HUDEP-2 (cell line): ENCODE measurements around the gene SNAPIN.

Source experiments
- DNase-seq, 76 experiments: peaks; one replicate each; lab custom pipeline; 2025; ENCODE audit not compliant: unreplicated experiment in 76 of 76; lab: John Stamatoyannopoulos, UW

Gene SNAPIN, protein sequence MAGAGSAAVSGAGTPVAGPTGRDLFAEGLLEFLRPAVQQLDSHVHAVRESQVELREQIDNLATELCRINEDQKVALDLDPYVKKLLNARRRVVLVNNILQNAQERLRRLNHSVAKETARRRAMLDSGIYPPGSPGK

GRCh38 chr1:153658400-153659174 is at the start of gene SNAPIN:
Gene SNAPIN (plus strand): TSS chr1:153658703. CDS start chr1:153658744, 41 bp downstream.
- peak in 75 of 76 experiments; percentile 28 to 98 (median 83) for DNase-seq

GRCh38 chr1:153608742-153609584 is 49.5 kb upstream of the SNAPIN start:
- peak in 26 of 76 experiments; percentile 14 to 58 (median 30) for DNase-seq

DNA sequence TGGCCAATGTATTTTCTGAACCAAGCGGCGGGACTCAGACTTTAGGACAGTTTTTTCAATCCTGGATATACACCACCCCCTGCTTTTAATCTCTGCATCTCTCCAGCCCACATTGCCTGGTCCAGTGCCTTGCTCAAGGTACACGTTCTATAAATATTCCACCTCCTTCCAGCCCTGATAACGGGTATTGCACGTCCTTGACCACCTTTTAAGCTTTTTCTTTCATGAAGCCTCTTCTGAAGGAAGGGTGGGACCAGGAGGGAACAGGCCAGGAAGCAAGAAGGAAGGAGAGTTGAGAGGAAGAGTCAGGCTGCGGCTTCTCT is 49.0 kb upstream of the SNAPIN start:
- DNase-seq: no peak

DNA sequence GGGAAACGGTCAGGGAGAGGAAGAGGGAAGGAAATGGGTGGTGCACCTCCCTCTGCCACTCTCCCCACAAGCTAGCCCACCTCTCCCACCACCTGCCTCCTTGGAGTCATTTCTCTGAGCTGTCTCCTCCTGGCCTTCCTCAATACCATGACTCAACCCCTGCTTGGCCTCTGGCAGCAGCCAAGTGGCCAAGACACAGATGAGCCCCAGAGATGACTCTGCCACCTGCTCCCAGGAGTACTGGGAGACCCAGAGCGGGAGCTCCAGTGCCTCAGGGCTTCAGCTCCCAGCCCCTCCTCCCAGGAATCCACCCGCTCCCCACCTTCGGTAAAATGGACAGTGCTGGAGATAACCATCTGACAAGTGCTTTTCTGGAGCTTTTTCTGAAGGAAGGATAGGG is 48.2 kb upstream of the SNAPIN start:
- DNase-seq: peak in 1 of 76 experiments; percentile 7

DNA sequence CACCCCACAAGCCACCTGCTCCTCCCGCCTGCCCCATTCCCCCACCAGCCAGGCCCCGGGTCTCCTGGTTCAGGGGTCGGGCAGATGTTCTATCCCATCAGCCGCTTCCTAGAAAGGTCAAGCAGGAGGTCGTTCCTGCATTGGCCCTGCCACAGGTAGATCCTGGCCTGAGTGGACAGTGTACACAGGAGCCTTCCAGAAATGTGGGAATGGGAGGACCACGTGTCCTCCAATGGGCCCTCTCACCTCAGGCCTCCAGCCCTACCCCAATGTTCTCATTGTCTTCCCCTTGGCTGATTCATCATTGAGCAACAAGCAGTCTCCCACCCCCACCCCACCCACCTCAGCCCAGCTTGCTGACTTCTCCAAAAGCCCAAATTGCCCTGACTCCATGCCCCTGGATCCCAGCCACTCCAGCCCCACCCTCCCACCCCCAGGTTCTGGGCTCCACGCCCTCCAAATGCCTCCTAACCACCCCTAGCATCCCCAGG is 47.6 kb upstream of the SNAPIN start:
- no peak for DNase-seq

GRCh38 chr1:153611356-153611755 is 47.1 kb upstream of the SNAPIN start:
- no peak for DNase-seq

GRCh38 chr1:153612111-153612754 is 46.3 kb upstream of the SNAPIN start:
- DNase-seq: no peak

DNA sequence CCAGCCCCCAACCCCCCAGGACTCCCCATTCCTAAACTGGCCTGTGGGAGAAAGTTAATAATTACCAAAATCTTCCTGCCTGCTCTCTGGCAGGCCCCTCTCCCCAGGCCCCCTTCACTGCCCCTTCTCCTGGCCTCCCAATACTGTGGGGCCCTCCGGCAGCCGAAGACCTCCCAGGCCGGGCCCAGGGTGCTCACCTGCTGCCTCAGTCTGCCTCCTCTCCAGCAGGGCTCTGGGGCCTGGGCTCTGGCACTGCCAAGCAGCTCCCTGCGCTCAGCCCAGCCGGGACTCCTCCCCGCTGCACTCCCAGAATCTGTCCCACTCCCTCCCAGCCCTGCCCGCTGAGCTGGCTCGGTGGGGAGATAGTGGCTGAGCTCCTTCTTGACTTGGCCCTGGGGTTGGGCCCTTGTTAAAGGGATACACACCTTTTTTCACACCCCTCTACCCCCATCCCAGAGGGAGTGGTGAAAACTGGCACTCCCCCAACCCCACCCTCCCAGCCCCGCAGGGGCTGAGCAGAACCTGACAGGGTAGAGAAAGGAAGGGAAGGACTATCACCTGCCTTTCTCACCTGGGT is 45.7 kb upstream of the SNAPIN start, which contains the start of gene S100A16:
Gene S100A16, minus strand, starts transcription at position 383 of the 577 bp plus-strand sequence. CDS start 4,986 bp downstream, outside the sequence.
- DNase-seq: peak in 46 of 76 experiments; percentile 11 to 63 (median 35)

- DNase-seq: no peak
Observed at GRCh38 chr1:153613406-153613805, 45.1 kb upstream of the SNAPIN start.

DNA sequence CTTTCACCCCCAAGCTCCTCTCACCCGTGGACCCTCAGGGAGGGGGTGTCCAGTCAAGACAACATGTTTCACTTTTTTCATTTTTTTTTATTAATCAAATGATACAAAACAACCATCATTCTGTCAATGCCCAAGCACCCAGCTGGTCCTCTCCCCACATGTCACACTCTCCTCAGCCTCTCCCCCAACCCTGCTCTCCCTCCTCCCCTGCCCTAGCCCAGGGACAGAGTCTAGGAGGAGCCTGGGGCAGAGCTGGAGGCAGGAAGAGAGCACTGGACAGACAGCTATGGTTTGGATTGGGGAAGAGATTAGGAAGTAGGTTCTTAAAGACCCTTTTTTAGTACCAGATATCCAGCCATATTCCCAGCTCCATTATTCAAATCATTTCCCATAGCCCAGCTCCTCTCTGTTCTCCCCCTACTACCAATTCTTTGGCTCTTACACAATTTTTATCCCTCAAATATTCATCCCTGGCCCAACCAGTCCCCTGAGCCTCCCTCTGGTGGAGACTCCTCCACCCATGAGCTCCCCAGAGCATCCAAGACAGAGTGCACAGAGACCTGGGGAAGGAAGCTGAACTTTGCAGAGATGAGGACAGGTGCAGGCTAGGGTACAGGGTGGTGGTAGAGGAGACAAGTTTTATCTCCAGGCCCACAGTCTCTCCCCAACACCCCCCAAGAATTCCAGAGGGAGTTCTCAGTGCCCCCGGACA is 44.2 kb upstream of the SNAPIN start:
- DNase-seq: no peak

GRCh38 chr1:153614906-153615305 is 43.6 kb upstream of the SNAPIN start:
- DNase-seq: no peak

- no peak for DNase-seq
Observed at GRCh38 chr1:153615406-153615805, 43.1 kb upstream of the SNAPIN start.

DNA sequence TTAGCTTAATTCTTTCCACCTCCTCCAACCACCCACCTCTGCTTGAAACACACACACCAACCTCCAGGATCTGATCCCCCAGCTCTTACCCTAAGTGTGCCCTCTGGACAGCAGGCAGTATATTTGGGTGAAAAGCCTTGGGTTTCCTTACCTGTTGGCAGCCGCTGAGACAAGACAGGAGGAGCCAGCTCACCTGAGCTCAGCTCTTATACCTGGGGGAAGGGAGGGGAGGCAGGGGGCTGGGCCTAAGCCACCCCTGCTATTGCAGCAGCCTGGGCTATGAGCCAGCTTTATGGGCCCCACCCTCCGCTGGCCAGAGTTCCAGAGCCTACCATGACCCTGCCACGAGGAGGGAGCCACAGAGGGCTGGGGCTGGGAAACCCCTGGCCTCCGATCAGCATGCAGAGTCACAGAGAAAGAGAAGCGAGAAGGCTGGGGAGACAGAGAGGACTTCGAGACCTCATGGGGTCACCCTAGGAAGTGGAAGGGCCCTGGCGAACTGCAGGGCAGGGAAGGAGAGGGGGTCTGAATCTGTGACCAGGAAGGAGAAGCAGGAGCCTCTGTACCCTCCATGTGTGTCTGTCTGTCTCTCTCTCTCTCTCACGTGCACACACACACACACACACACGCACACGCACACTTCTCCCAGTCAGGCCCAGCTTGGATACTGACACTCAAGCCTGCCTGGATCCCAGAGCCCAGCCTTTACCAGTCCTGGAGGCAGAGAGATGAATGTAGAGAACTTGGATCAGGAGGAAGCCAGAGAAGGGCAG is 42.2 kb upstream of the SNAPIN start, which contains the start of gene S100A14:
Gene S100A14, minus strand, starts transcription at position 182 of the 773 bp plus-strand sequence. CDS start 467 bp downstream, outside the sequence.
- DNase-seq: peak in 56 of 76 experiments; percentile 8 to 70 (median 42)

DNA sequence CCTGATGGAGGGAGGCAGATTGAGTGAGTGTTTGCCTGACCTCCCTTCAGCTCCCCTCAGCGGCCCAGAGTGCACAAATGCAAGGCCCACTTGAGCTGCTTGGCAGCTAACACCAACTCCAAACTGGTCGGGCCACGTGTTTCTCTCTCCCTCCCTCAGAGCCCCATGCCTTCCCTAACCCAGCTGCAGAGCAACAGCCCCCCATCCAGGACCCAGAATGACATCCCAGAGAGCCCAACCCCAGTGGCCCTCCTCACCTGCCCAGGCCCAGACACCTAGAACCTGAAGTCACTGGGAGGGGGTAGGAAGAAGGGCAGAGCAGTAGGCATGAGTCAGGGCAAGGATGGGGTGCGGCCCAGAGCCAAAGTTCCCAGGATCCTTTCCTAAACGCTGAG is 41.6 kb upstream of the SNAPIN start:
- no peak for DNase-seq

- no peak for DNase-seq
Observed at GRCh38 chr1:153617663-153618062, 40.8 kb upstream of the SNAPIN start.

DNA sequence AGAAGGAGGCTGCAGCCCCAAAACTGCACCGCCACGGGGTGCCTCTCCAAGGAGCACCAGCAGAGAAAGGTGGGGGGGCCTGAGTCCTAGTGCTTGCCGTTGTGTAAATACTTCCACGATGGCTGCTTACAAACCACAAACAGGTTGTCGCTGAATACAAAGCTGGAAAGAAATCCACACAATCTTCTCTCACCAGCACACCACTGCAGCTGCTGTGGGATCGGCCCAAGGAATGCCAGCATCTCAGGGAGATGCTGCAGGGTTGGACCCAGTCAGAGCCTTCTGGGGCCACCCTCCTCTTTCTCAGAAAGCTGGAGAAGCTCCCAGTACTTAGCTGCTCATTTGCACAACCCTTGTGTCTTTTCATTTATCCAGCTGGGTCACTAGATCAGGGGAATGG is 39.3 kb upstream of the SNAPIN start:
- DNase-seq: no peak

- DNase-seq: no peak
Observed at GRCh38 chr1:153623101-153623500, 35.4 kb upstream of the SNAPIN start.

- no peak for DNase-seq
Observed at GRCh38 chr1:153624965-153625611, 33.4 kb upstream of the SNAPIN start.
